NCI-H1436 treated with DMSO at 0.1 percent for 48 hours (cell line): ENCODE results near the gene SIPA1.
"Not testable (repeated sequence)": the region's sequence is repeated elsewhere in the genome, so short reads cannot be mapped to it uniquely, and the experiment has no call there.

Source experiments
- DNase-seq: peaks from one replicate; lab custom pipeline; 2025; lab: John Stamatoyannopoulos, UW

The SIPA1 gene

DNA sequence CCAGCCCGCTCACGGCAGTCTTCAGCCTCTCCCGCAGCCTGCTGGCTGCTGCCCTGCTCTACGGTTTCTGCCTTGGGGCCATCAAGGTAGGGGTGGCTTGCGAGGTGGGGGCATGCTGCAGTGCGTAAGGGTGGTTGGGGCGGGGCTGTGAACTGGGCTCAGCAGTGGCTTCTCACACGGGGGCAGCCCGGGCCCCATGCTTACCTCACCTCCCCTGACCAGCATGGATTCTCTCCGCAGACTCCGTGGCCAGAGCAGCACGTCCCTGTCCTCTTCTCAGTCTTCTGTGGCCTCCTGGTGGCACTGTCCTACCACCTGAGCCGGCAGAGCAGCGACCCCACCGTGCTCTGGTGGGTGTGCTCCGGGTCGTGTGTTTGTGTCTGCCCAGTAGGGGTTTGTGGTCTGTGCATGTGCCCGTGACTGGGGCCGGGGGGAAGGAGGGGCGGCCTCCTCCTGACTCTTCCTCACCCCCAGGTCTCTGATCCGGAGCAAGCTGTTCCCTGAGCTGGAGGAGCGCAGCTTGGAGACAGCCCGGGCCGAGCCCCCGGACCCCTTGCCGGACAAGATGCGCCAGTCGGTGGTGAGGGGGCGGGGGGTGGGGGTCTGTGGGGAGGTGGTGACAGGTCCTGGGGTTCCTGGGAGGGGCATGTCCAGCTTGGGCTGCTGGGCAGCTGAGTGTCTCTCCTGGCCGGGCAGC is 12.8 kb upstream of the SIPA1 start:
- DNase-seq = no peak

DNA sequence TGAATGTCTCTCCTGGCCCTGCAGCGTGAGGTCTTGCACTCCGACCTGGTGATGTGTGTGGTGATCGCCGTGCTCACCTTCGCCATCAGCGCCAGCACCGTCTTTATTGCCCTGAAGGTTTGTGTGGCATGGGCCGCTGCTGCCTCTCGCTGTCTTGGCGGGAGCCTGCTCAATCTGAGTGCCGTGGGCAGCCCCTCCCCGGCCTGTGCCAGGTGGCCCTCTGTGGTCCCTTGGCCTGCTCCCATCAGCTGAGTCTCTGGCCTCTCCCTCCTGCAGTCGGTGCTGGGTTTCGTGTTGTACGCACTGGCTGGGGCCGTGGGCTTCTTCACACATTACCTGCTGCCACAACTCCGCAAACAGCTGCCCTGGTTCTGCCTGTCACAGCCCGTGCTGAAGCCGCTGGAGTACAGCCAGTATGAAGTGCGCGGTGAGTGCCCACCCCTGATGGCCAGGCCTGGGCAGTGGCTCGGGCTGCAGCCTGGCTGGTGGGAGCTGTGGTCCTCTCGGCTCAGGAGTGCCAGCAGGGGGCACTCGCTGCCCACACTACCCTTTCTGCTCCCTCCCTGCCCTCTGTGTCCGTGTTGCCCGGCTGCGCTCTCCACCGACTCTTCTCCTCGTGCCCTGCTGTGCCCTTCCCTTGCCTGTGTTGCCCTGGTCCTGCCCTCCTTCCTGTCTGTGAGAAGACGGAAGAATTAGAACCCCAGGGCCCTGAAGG is 12.1 kb upstream of the SIPA1 start:
- no peak for DNase-seq

GRCh38 chr11:65627202-65627601 is 10.7 kb upstream of the SIPA1 start:
- no peak for DNase-seq

DNA sequence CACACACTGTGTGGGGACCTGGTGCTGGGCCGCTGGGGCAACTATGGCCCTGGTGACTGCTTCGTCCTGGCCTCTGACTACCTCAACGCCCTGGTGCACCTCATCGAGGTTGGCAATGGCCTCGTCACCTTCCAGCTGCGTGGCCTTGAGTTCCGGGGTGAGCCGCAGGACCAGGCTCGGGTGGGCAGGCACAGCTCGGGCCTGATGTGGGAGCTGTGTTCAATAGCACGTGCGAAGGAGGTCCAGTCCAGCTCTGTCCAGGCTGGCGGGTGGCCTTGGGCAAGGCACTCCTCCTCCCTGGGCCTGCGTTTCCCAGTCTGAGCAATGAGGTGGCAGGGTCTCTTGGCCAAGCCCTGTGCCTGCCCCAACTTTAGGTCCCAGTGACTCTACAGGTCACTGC is 8.3 kb upstream of the SIPA1 start:
- no peak for DNase-seq

DNA sequence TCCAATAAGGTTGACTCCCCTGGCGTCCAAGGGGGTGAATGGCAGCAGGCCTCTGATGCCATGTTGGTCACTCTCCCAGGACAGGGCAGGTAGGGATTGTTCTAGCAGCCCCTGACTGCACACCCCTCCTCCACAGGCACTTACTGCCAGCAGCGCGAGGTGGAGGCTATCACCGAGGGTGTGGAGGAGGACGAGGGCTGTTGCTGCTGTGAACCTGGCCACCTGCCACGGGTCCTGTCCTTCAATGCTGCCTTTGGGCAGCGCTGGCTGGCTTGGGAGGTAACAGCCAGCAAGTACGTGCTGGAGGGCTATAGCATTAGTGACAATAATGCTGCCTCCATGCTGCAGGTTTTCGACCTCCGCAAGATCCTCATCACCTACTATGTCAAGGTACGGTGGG is 7.7 kb upstream of the SIPA1 start:
- DNase-seq = no peak

DNA sequence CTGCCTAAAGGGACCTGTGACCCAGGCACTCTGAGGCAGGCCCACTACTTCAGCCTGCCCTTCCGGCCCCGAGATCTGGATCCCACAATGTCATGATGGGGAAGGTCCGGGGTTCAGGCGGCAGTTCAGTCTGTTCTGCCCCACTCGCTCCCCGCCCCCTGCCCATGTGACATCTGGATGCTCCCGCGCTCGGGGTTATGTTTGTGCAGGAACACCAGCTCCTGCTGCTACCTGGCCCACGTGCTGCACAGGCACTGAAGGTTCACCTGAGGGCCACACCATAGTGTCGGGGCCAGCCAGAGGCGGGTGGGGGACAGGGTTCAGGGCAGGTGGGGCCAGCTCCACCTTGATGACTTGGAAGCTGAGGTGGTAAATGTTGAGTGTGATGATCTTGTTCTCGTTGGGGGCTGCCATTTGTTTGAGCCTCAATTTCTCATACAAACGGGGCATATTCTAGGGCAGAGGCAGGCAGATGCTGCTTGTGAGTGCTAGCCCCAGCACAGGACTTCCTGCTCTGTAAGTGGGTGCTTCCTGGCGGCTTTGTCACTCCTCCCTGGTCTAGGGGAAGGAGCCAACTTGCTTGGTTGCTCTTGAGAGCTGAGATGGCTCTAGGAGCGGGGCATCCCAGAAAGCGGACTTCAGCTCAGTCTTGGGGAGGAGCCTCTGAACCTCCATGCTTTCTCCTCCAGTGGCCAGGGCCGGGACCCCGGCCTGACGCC is 4.4 kb upstream of the SIPA1 start:
- DNase-seq = no peak

- no peak for DNase-seq
Measured at GRCh38 chr11:65634109-65634436, 3.8 kb upstream of the SIPA1 start.

DNA sequence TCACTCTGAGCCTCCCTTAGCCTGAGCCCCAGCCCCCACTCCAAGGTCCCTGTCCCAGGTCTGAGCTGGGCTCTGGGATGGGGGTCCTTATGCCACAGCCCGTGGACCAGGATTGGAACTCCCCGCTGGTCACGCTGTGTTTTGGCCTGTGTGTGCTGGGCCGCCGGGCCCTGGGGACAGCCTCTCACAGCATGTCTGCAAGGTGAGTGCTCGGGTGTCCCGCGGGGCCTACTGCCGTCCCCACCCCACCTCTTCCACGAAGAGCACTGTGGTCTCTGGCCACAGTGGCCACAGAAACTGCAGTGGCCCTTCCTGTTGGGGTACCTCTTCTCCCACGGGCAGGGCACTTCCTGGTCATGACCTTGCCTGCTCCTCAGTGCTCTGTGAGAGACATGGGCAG is 3.5 kb upstream of the SIPA1 start:
- no peak for DNase-seq

GRCh38 chr11:65634905-65635731 is 2.8 kb upstream of the SIPA1 start:
- DNase-seq = no peak

GRCh38 chr11:65636108-65637031 is 1.5 kb upstream of the SIPA1 start:
- DNase-seq = no peak

- DNase-seq = no peak
Measured at GRCh38 chr11:65637032-65637557, 806 bp upstream of the SIPA1 start.

DNA sequence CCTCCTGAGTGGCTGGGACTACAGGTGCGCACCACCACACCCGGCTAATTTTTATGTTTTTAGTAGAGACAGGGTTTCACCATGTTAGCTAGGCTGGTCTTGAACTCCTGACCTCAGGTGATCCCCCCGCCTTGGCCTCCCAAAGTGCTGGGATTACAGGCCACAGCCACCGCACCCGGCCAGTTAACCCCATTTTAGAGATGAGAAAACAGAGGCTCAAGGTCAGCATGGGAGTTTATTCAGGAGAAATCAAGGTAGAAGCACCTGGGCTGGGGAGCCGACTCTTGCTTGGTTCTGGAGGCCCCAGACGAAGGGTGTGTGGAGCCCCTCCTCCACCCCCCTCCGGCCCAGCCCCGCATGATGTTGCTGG is 1.3 kb downstream of the SIPA1 start:
- DNase-seq = not testable (repeated sequence)

- peak; percentile 66 for DNase-seq
Measured at GRCh38 chr11:65639623-65640482, 2.0 kb downstream of the SIPA1 start.

GRCh38 chr11:65640483-65641296 is 2.8 kb downstream of the SIPA1 start:
- DNase-seq = no peak

GRCh38 chr11:65641297-65642013 is 3.6 kb downstream of the SIPA1 start:
- DNase-seq = no peak

- DNase-seq = no peak
Measured at GRCh38 chr11:65642014-65642671, 4.2 kb downstream of the SIPA1 start.

- no peak for DNase-seq
Measured at GRCh38 chr11:65643971-65644370, 6.1 kb downstream of the SIPA1 start.

GRCh38 chr11:65644837-65645236 is 6.9 kb downstream of the SIPA1 start:
- DNase-seq = no peak
